GM21447 (cell line): ENCODE results near the gene MFSD11.
"Not testable (repeated sequence)": the region's sequence is repeated elsewhere in the genome, so short reads cannot be mapped to it uniquely, and the experiment has no call there.

Experiments used
- ATAC-seq: cut with Tn5 transposase; IDR thresholded peaks from one replicate; pipeline ENCODE4 v1.9.1; 2021; ENCODE audit not compliant: unreplicated experiment

MFSD11 gene

GRCh38 chr17:76707985-76708807, 29.7 kb upstream of the MFSD11 start:
- ATAC-seq, result no peak

GRCh38 chr17:76709077-76709950, 28.6 kb upstream of the MFSD11 start:
- ATAC-seq, result no peak

DNA sequence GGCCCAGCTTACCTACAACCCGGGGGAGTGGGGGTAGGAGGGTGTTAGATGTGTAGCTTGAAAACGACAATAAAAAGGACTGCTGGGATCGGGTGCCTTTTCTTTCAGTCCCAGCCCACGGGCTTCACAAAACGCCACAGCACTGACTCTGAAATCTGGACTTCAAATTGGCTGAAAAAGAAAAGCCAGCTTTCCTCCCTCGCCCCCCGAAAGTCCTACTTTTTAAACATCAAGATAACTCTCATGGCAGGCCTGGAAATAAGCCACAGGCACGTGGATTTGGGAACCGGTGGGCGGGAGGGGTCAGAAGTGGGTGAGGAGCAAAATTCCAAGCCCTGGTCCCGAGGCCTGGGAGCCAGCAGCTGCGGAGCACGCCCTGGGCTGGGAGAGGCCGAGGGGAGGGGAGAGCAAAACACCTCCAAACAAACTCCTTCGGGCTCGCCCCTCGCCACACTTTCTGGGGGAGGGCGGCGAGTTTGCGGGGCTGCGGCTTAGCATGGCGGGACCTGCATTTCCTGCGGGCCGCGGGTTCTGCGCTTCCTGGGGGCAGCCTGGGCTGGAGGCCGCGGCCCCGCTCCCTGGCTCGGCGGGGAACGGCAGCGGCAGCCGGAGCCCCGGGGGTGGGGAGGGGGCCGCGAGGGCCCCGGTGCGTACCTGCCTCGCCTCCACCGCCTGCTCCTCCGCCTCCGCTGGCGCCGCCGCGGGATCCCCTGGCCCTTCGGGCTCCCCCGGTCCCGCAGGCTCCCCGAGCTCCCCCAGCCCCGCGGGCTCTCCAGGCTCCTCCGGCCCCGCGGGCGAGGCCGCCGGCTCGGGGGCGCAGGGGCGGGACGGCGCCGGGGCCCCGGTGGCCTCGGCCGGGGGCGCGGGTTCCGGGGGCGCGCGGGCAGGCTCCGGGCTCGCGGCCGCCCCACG, 27.7 kb upstream of the MFSD11 start:
- ATAC-seq, result not testable (repeated sequence)

DNA sequence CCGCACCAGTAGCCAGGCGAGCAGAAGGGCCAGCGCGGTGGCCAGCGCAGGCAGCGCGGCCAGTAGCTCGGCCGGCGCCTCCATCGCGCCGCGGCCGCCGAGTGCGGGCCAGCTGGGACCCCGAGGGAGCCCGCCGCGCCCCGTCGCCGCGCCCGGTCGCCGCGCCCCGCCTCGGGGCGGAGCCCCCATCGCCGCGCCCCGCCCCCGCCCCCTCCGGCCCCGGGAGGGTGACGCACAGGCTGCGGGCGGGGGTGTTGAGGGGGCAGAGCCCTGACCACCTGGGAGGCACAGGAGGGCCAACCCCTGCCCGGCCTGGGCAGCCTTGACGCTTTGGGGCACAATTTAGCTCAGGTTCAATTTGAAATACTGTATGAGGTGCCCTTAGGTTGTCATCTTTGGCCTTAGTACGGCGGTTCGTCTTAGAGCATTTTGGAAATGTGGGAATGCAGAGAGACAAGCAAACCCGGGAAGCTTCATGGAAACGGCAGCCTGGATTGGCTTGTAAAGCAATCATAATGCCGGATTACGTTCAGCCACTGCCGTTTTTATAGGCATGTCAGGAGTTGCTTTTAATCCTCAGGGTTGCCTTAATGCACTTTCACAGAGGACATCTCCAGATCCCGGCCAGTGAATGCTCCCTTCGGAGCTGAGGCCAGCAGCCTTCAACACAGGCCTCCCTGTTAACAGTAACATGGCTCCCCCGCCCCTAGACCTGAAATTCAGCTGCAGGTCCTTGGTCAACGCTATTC, 26.9 kb upstream of the MFSD11 start, which contains the start of gene MXRA7:
TSS of gene MXRA7 (minus strand) at position 103 of the 749 bp plus-strand sequence. CDS start at position 84, 19 bp downstream.
- ATAC-seq, result no peak

DNA sequence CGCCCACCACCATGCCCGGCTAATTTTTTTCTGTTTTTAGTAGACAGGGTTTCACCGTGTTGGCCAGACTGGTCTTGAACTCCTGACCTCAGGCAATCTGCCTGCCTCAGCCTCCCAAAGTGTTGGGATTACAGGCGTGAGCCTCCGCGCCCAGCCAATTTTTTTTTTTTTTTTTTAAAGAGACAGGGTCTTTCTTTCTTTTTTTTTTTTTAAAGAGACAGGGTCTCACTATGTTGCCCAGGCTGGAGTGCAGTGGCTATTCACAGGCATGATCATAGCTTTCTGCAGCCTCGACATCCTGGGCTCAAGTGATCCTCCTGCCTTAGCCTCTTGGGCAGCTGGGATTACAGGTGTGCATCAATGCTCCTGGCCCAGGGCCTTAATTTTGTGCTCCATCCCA, 25.6 kb upstream of the MFSD11 start:
- ATAC-seq, result not testable (repeated sequence)

GRCh38 chr17:76713765-76714164, 24.2 kb upstream of the MFSD11 start:
- ATAC-seq, result no peak

DNA sequence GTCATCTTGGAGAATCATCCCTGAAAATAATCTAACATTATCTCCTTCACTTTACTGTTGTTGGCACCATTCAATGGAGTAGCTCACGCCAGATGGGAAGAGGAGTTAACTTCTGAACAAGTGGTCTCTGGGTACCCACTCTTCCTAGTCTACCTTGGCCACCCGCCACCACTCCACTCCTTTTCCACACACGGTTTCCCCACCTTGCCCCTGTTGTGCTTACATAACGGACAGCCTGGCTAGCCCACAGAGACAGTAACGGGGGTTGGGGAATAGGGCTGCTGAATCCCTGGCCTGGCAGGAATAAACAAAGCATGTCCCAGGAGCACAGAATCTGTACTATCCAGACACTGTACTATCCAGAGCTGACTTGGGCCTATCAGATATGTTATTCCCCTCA, 23.6 kb upstream of the MFSD11 start:
- no peak for ATAC-seq

- ATAC-seq, result no peak
These were observed 23.0 kb upstream of the MFSD11 start for GRCh38 chr17:76714822-76715495.

GRCh38 chr17:76715496-76715830, 22.5 kb upstream of the MFSD11 start:
- ATAC-seq, result no peak

DNA sequence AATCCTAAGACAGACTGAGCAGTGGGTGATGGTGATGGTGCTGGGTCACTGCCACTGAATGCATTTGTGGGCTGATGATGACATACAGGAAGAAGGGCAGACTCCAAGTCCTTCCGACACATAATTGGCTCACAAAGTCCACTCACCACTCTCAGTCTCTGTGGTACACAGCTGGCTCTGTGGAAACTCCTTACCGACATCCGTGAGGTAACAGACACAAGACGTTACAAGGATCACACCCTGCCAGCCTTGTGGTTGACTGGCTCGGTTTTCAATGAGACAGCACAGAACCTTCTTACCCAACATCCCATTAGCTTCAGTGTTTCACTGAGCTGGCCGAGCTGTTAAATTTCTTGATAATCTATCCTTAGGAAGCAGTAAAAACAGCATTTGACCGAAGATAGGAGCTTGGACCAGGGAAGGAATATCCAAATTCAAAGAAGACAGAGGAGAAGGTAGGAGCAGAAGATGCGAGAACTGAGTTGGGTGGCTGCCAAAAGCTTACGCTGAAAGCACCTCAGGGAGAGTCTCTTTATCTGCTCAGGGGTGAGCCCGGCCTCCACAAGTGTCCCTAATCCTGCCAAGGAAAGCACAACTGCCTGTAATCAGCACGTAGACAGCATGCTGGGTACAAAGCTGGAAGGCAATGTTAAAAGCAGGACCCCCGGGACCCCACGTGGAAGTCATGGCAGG, 21.6 kb upstream of the MFSD11 start:
- no peak for ATAC-seq

- ATAC-seq, result no peak
These were observed 21.1 kb upstream of the MFSD11 start for GRCh38 chr17:76716839-76717215.

GRCh38 chr17:76718516-76718915, 19.4 kb upstream of the MFSD11 start:
- no peak for ATAC-seq

DNA sequence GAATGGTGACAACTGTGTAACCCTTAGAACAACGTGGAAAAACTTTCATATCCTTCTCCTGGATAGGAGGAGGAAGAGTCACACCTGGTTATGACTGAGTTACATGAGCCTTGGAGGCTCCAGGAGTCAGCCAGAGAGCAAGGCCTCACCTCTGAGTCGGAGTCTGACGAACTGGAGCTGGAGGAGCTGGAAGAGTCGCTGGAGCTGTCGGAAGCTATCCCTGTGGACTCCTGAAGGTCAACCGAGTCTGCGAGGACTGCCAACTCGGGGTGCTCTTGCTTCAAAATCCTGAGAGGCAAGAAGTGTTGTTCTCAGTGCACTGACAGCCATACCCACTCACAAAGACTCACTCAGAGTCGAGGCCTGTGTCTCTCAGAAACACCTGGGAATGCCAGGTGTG, 17.7 kb upstream of the MFSD11 start:
- no peak for ATAC-seq

- no peak for ATAC-seq
These were observed 17.0 kb upstream of the MFSD11 start for GRCh38 chr17:76720941-76721340.

- ATAC-seq, result no peak
These were observed 16.5 kb upstream of the MFSD11 start for GRCh38 chr17:76721463-76721862.

GRCh38 chr17:76722279-76722678, 15.6 kb upstream of the MFSD11 start:
- ATAC-seq, result no peak

- ATAC-seq, result not testable (repeated sequence)
These were observed 14.9 kb upstream of the MFSD11 start for GRCh38 chr17:76722977-76723376.

- no peak for ATAC-seq
These were observed 14.1 kb upstream of the MFSD11 start for GRCh38 chr17:76723812-76724211.

DNA sequence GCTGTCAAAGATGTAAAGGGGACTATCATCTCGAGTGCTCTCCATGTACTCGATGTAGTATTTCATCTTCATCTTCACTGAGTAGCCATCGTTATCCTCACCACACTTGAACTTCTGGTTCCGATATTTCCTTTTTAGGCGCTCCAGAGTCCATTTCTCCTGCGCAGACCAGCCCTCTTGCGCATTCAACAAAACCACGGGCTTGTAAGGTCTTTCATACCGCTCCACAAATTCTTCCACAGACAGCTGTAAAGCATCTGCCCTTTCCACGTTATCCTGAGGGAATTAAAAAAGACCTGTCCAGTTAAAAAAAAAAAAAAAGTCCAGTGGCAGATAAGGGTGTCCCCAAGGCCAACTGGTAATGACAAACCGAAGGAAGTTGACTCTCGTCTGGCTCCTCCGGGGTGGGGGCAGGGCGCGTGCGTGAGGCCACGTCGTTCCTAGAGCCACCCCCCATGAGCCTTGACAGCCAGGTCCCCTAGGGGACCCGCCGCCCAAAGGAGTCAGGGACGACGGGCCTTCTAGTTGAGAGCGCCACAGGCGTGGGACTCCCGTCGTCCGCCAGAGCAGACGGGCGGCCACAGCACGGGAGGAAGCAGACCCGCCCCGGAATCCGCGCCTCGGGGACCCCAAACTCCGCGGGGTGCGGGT, 12.2 kb upstream of the MFSD11 start:
- ATAC-seq, result peak; percentile 26
